ENCODE results near the gene NCOA3.
"Not testable (repeated sequence)": the region's sequence is repeated elsewhere in the genome, so short reads cannot be mapped to it uniquely, and the experiment has no call there.

The NCOA3 gene

DNA sequence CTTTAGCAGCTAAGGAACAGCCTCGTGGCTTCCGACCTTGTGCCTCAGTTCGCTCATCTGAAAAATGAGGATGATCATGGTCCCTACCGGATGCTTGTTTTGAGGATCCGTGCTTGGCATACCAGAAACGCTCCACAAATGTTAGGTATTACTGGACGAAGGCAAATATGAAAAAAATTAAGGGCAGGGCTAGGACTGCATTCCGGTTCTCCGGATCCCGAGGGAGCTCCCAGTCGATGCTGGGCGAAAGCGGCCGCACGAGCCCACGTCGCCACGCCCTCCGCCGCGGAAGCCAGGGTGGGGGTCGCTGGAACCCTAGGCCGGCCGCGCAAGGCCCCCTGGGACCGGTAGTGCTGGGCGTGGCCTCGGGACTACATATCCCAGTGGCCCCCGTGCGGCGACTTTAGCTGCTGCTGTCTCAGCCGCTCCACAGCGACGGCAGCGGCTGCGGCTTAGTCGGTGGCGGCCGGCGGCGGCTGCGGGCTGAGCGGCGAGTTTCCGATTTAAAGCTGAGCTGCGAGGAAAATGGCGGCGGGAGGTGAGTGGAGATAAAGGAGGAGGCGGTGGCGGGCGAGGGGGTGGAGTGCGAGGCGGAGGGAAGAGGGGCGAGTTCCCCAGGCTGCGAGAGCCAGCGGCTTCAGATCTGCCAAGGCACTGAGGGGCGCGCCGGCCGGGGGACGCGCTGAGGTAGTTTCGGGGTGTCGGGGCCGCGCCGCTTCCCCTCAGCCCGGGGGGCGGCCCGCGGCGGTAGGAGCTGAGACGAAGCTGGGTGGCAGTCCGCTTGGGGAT lies at the start of gene NCOA3:
NCOA3 (plus strand) TSS at position 406 of the 789 bp plus-strand sequence. CDS start 120,361 bp downstream, outside the sequence.
- peak; percentile 94 for DNase-seq (ENCODE audit: low spot score)

DNA sequence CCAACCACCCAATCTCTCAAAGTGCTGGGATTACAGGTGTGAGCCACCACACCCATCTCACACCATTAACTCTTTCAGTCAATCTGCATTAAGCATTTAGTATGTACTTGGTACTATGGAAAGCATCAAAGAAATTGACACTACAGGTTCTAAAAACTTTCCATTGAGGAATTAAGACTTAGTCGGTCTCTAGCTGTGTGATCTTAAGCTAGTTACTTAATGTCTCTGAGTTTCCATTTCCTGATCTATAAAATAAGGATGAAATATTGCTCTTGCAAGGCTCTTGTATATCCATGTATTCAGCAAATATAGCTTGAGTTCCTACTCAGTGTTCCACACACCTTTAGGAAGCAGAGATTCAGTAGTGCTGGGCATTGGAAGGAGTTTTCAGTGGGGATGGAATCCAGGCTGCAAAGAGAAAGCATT lies 48.9 kb upstream of the NCOA3 start:
- no peak for DNase-seq (ENCODE audit: low spot score)

DNA sequence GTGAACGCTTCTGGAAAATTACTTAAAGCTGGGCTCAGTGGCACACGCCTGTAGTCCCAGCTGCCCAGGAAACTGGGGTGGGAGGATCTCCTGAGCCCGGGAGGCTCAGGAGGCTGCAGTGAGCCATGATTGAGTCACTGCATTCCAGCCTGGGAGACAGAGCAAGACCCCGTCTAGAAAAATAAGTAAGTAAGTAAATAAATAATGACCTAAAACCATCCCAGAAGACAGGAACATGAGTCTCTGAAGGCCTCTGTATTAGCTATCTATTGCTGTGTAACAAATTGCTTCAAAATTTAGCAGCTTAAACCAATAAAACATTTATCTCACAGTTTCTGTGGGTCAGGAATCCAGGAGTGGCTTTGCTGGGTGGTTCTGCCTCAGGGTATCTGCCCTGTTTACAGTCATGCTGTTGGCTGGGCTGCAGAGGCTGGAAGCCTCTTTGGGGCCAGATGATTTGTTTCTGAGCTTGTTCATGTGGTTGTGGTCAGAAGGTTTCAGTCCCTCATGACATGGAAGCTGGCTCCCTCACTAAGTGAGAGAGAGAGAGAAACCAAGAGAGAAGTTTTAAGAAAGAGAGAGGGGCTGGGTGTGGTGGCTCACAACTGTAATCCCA lies 48.4 kb upstream of the NCOA3 start:
- DNase-seq (ENCODE audit: low spot score), result no peak

DNA sequence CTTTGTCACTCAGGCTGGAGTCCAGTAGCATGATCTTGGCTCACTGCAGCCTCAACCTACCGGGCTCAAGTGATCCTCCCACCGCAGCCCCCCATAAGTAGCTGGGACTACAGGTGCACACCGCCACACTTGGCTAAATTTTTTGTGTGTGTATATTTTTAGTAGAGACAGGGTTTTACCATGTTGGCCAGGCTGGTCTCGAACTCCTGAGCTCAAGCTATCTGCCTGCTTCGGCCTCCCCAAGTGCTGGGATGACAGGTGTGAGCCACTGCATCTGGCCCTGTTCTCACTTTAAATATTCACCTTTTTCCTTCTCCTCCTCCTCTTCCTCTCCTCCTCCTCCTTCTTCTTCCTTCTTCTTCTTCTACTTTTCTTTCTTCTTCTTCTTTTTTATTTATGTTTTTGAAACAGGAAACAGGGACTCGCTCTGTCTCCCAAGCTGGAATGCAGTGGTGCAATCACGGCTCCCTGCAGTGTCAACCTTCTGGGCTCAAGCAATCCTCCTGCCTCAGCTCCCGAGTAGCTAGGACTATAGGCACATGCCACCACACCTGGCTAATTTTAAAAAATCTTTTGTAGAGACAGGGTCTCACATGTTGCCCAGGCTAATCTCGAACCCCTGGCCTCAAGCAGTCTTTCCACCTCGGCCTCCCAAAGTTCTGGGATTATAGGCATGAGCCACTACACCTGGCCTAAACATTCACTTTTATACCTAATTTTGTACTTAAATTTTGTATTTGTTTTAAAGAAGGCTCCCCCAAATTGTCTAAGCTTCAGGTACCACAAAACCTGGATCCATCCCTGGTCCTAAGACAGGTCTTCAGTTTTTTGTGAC lies 47.2 kb upstream of the NCOA3 start:
- DNase-seq (ENCODE audit: low spot score), result no peak

DNA sequence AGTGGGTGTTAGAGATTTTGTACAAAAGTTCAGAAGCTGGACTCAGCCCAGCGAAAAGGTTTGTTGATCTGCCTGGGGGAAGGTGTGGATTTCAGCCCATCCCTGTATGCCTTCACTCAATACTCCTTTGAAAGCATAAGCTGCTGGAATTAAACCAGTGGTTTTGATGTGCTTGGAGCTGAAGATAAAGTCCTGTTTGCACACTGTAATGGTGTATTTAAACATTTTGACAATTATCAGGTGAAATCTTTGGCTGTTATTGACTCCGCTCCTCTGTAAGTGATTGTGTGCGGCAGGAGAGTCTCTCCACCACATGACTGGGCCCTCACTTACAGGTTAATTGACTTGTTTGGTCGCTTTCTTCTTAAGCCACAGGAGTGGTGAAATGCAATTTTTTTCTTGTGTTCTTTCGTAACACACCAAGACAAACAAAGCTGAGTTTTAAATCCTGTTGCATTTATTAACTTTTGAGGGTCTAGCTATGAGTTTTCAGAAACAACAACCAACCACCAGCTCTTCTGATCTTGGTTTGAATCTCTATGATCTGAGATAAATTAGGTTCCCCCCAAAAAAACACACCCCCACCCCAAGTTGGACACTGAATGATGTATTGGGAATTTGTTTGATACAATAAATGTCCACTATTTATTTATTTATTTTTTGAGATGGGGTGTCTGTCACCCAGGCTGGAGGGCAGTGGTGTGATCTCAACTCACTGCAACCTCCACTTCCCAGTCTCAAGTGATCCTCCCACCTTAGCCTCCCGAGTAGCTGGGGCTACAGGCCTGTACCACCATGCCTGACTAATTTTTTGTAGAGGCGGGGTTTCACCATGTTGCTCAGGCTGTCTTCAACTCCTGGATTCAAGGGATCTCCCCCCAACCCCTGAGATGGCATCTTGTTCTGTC lies 46.3 kb upstream of the NCOA3 start:
- no peak for DNase-seq (ENCODE audit: low spot score)

DNA sequence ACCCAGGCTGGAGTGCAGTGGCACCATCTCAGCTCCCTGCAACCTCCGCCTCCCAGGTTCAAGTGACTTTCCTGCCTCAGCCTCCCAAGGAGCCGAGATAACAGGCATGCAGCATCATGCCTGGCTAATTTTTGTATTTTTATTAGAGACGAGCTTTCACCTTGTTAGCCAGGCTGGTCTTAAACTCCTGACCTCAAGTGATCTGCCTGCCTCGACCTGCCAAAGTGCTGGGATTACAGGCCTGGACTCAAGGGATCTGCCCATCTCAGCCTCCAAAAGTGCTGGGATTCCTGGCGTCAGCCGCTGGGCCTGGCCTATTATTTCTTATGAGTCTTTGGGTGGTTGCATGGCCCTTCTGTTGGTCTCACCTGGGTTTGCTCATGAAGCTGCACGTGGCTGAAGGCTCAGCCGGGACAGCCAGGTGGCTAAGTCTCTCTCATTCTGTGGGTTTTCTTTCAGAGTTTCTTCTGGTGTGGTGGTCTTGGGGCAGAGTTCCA lies 45.6 kb upstream of the NCOA3 start:
- DNase-seq (ENCODE audit: low spot score), result no peak

DNA sequence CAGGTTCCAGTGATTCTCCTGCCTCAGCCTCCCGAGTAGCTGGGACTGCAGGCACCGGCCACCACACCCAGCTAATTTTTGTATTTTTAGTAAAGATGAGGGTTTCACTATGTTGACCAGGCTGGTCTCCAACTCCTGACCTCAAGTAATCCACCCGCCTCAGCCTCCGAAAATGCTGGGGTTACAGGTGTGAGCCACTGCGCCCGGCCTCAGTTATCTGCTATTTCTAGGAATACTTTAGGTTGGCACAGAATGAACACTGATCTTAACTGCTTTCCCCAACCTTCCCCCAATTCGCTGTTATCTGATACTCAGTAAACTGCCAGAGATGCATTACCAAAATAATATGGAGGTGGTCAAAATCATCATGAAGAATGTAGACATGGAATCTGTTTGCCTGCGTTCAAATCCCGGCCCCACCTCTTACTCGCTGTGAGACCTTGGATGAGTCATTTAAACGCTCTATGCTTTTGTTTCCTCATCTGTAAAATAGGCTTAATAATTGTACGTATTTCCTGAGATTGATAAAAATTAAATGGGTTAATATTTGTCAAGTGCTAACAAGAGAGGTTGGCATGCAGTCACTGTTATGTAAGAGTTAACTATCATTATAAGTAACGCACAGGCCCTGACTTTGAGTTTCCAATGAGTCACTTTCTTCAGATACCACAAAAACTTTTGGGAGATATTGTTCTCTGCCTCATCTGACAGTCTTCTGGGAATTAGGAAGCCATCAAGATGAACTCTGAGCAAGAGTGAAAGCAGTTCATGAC lies 44.5 kb upstream of the NCOA3 start:
- no peak for DNase-seq (ENCODE audit: low spot score)

DNA sequence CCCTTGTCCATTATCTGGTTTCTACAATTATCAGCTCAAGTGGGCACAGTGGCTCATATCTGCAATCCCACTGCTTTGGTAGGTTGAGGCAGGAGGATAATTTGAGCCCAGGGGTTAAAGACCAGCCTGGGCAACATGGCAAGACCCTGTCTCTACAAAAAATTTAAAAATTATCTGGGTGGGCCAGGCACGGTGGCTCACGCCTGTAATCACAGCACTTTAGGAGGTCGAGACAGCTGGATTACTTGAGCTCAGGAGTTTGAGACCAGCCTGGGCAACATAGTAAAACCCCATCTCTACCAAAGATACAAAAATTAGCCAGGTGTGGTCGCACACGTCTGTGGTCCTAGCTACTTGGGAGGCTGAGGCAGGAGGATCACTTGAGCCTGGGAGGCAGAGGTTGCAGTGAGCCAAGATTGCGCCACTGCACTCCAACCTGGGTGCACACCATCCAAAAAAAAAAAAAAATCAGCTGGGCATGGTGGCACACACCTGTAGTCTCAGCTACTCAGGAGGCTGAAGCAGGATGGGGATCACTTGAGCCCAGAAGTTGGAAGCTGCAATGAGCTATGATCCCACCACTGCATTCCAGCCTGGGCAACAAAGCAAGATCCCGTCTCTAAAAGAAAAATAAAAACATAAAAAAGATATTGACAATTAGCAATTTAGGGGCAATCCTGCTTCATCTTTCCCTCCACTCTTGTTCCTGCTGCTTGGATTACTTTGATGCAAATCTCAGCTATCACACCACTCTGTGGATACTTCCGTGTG lies 43.2 kb upstream of the NCOA3 start:
- not testable (repeated sequence) for DNase-seq (ENCODE audit: low spot score)

DNA sequence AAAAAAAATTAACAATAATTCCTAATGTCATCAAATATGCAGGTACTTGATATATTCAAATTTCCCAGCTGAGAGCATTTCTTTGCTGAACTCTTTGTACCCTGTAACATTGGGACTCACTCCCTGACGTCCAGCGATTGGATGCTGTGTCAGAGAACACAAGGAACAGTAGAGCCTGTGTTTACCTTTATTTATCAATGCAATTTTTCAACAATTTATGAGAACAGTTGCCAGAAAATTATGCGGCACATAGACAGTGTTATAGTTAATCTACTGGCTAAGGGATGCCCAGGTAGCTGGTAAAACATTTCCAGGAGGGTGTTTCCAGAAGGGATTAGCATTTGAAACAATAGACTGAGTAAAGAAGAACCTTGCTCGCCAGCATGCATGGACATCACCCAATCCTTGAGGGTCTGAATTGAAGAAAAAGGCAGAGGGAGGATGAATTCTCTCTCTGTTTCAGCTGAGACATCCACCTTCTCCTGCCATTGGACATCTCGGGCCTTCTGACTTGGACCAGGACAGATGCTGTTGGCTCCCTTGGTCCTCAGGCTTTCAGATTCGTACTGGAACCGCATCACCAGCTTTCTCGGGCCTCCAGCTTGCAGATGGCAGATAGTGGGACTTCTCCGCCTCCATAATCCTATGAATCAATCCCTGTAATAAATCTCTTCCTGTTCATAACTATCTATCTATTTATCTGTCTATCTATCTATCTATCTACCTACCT lies 42.2 kb upstream of the NCOA3 start:
- DNase-seq (ENCODE audit: low spot score), result no peak

DNA sequence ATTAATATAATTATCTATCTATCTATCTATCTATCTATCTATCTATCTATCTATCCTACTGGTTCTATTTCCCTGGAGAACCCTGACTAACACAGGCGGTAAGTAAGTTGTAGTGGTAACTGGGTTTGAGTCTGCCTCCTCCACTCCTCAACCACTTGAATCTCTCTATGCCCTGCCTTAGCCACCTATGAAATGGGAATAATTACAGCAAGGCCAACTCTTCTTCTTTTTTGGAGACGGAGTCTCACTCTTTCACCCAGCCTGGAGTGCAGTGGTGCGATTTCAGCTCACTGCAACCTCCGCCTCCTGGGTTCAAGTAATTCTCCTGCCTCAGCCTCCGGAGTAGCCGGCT lies 41.0 kb upstream of the NCOA3 start:
- not testable (repeated sequence) for DNase-seq (ENCODE audit: low spot score)

DNA sequence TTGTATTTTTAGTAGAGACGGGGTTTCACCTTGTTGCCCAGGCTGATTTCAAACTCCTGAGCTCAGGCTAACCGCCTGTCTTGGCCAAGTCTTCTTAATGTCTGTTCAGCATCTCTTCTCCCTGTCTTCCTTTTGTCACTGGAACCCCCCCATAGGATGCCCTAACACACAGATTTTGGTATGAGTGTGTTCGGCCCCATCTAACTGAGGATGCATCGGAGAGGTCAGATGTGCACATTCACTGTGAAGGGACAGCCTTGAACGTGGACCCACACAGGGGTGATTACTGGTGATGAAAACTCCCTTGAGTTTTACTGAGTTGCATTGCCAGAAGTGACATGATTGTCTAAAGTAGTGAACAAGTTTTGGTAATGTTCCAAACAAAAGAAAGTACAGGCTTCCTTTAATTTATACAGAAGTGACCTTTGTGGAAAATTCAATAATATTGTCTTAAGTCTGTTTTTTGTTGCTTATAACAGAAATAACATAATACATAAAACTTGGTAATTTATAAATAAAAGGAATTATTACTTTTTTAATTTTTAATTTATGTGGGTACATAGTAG lies 40.5 kb upstream of the NCOA3 start:
- no peak for DNase-seq (ENCODE audit: low spot score)

DNA sequence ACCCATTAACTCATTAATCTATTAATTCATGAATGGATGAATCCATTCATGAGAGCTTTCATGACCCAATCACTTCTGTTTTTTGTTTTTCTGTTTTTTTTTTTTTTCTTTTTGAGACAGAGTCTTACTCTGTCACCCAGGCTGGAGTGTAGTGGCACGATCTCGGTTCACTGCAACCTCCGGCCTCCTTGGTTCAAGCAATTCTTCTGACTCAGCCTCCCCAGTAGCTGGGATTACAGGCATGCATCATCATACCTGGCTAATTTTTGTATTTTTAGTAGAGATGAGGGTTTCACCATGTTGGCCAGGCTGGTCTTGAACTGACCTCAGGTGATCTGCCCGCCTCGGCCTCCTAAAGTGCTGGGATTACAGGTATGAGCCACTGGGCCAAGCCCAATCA lies 39.8 kb upstream of the NCOA3 start:
- not testable (repeated sequence) for DNase-seq (ENCODE audit: low spot score)

DNA sequence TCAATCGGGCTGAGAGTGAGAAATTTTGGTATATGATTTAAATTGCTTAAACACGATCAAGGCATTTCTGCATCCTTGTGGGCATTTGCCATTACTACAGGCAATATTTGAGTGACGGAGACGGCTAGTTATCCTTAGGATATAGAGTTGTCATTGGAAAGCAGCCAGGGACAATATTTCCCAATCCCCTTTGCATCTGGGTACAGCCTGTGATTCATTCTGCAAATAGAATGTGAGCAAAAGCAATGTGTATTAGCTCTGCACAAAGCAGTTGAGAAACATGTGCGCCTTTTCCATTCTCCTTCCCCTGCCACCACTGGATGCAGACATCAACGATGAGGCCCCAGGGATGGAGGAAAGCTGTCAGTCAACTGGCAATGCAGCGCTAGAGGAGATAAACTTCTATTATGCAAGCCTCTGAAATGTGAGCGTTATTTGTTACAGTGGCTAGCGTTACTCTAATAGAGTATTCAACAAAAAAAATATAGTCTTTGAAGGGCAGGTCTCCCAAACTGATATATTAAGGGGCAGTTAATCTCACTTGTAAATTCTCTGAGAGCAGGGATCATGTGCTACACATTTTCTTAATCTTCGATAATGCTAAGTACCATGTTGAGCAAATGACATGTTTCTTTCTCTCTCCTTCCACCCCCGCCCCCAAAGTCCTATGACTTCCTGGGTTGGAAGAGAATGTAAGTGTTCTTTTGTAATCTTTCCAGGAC lies 37.1 kb upstream of the NCOA3 start:
- no peak for DNase-seq (ENCODE audit: low spot score)

DNA sequence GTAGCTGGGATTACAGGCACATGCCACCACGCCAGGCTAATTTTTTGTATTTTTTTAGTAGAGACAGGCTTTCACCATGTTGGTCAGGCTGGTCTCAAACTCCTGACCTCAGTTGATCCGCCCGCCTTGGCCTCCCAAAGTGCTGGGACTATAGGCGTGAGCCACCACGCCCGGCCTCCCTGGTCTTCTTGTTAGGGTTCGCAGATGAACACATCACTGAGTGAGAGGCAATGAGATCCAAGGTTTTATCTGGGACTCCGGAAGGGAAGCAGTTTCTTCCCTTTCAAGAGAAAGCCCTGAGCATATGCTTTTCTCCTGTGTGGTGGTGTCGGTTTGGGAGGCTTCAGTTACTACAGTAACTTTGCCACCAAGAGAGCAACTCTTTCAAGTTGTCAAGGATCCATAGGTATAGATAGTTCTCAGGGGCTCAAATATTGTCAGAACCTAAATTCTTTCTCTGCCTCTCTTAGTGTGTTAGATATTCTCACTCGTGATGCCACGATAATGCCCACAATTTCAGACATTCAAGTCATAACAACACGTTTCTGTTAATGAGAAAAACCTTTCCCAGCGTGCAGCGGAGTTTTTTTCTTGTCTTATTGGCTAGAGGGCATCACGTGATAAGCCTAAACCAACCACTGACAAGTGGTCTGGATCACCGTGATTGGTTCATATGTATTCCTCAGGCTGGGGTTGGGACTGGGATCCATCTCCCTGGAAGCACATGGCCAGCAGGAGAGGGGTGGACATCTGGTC lies 36.2 kb upstream of the NCOA3 start:
- no peak for DNase-seq (ENCODE audit: low spot score)

DNA sequence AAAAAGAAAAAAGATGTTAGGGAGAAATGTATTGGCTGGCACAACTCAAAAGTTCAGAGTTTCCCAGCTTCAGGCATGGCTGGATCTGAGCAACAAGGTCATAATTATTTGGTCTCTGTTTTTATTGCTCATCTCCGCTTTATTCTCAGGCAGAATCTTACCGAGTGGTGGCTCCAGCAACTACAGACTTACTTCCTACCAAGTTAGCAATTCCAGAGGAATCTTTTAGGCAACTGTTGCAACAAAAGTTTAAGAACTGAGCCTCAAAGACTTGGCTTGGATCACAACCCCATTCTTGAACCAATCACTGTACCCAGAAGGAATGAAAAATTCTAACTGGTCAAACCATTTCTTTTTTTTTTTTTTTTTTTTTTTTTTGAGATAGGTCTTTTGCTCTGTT lies 35.5 kb upstream of the NCOA3 start:
- DNase-seq (ENCODE audit: low spot score), result no peak

DNA sequence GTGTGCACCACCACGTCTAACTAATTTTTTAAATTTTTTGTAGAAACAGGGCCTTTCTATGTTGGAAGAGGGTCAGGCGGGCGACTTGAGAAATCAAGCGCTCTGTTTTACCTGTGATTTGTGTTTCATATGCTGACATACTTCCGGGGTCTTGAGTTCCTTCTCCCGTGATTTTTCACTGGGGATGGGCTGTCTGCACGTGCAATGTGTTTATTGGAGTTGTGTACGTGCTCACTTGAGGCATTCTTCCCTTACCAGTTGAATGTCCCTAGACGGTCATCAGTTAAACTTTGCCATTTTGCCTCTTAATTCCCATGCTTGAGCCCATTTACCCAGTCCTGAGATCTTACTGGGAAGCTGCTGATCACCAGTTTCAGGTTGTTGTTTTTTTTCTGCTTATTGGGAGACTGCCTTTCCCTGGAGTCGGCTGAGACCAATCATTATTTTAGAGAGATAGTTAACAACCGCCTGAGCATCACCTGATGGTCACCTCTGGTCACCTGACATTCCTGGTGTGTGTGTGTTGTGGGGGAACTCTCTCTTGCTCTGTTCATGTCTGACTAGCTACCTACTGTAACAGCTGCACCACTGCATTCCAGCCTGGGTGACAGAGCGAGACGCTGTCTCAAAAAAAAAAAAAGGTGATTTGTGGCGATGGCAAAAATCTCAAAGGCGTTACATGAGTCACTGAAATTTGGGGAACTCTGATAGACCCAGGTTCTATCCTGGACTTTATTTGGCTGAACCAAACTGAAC lies 34.8 kb upstream of the NCOA3 start:
- DNase-seq (ENCODE audit: low spot score), result no peak
